IPS DF 4.7 (cell line): ENCODE measurements around the gene DMRT1.
"Not testable (repeated sequence)": the region's sequence is repeated elsewhere in the genome, so short reads cannot be mapped to it uniquely, and the experiment has no call there.

Source experiments
- DNase-seq: peaks from one replicate; pipeline ENCODE4 v3.0.0-alpha.2; 2013; ENCODE audit warnings: low spot score; ENCODE audit errors: extremely low read depth

The DMRT1 gene

DNA sequence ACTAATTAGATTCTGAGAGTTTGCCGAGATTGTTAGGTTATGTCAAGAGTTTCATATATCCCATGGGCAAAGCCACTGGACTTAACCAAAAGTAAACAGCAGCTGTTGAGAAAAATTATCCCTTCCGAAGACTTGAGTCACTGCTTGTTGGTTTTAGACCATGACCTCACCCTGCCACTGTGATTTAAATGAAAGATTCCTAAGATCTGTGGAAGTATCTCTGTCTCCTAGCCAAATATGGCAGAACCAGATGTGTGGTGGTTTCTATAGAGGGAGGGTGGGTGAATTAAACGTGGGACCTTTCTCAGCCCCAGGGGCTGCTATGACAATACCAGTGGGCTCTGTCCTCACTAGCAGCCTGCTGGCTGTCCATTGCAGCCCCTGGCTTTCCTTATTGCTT is 154.3 kb downstream of the DMRT1 start:
- no peak for DNase-seq

DNA sequence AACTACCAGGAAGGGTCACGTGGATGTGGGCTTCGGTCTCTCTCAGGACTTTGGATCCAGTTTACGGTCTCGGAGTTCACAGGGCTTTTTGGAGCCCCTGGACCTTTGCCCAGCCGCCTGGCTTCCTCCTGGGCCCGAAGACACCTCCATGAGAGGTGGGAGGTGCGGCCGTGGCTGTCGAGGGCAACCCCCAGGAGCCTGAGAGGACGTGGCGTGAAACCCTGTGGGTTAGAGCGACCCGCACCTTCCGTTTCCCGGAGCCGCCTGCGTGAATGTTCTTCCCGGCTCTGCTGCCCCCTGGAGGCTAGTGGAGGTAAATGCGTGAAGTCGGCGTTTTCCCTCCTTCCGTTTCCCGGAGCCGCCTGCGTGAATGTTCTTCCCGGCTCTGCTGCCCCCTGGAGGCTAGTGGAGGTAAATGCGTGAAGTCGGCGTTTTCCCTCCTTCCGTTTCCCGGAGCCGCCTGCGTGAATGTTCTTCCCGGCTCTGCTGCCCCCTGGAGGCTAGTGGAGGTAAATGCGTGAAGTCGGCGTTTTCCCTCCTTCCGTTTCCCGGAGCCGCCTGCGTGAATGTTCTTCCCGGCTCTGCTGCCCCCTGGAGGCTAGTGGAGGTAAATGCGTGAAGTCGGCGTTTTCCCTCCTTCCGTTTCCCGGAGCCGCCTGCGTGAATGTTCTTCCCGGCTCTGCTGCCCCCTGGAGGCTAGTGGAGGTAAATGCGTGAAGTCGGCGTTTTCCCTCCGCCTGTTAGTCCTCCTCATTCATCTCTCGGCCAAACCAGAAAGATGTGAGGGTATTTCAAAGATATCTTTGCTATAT is 157.0 kb downstream of the DMRT1 start:
- DNase-seq, result not testable (repeated sequence)

DNA sequence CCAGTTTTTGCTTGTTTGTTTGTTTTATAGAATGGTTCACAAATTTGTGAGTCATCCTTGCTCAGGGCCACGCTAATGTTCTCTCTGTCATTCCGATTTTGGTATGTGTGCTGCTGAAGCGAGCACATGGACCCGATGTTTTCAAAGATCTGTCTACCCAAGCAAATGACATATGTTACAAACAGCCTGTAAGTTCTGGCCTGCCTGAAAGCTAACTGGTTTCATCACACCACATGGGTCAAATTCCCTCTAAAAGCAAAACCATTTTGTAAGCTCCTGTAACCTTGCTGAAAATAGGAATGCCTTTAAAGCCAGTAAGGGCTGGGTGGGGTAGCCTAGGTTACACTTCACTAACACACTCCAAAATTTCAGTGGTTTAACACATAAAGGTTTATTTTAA is 160.3 kb downstream of the DMRT1 start:
- no peak for DNase-seq

DNA sequence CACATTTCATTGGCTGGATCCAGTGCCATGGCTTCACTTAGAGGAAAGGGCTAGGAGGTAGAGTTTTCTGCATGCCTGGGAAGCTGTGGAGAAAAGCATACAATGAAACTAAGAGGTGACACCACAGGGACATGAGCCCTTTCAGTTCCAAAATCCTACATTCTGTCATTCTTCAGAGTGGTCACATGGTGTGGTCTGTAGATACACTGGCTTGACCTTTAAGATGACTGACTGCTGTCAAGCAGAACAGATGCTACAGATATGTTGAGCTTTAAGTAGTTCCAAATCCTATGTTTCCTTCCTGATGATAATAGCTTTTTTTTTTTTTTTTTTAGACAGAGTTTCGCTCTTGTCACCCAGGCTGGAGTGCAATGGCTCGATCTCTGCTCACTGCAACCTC is 161.2 kb downstream of the DMRT1 start:
- no peak for DNase-seq

DNA sequence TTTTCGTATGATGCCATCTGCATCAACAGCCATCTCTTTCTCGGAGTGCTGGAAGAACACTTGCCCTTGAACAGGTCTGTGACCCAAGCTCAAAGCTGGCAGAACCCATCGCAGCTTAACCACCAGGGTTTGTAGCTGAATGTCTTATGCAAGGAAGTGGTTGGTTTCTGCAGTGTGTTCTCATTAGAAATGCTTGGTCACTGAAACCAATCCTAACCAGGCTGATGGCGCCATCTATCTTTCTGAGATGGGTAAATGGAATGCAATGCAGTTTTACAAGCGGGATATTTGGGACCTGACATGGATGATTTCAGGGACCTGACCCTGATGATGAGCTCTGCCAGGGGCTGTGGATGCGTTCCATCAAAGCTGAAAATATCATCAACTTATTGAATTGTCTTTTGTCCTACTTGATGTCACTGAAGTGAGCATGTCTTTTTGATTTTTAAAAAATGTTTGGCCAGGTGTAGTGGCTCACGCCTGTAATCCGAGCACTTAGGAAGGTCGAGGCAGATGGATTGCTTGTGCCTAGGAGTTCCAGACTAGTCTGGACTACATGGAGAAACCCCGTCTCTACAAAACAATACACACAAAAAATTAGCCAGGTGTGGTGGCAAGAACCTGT is 163.7 kb downstream of the DMRT1 start:
- DNase-seq, result no peak

DNA sequence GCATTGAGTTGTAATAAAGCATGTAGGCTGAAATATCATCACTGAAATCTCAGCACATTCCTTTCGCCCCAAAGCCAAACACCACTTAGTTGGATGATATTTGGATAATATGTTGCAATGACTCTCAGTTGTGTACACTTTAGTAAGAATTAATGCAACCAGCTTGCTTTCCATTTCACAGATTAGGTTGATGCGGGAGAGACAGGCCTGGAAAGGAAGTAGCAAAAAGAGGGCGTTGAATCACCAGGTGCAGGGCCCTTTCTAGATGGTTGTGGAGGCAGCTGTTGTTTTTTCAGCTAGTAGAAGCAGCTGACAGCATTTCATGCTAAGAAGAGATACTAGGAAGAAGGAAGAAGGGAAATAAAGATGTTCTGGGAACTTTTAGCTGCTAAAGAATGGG is 165.8 kb downstream of the DMRT1 start:
- no peak for DNase-seq

DNA sequence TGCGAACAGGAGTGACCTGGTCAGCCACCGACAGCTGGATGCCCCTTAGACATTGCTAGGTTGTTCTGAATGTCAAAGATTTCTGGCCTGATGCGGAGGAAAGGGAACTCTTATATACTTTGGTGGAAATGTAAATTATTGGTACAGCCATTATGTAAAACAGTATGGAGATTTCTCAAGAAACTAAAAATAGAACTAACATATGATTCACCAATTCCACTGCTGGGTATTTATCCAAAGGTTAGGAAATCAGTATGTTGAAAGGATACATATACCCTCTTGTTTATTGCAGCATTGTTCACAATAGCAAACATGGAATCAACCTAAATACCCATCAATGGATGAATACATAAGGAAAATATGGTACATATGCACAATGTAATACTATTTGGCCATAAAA is 166.7 kb downstream of the DMRT1 start:
- no peak for DNase-seq

DNA sequence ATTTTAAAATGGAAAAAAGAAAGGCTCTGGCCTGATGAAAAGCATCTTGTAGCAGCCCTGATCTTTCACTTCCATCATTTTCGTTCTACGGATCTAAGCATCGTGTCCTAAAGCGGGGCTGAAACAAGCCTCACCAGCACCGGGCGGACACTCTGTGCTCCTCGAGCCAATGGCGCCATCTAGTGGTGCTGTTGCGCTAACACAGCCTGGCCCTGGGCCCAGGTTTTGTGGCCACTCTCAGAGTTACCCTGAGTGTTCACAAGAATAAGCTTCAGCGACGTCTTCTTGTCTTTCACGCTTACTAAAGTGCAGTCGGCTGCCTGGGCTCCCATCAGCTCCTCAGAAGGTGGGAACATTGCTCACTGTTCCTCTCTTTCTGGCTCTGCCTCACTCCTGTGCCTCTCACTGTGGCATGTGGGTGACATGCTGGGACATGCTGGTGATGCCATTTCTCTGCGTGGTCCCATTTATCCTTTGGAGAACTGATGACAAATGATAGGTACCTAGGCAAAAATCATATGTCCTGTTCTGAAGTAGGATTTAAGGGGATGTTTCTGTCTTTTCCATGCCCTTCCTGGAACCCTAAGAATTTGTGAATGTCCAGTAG is 167.7 kb downstream of the DMRT1 start:
- DNase-seq, result no peak

DNA sequence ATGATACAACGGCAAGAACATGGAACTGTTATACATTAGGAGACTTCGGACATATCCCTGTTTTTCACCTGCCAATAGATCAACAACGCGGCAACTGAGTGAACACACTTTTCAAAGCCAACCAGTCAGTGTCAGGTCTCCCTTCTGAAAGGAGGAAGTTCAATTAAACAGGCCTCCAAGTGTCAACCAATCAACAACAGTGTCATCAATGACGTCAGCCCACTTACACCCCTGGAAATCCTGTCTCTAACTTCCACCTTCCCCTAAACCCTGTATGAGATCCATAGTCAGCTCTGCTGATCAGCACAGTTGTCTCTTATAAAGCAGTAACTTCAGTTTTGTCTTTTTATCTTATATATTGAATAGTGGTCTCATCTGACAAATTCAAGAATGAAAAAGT is 171.5 kb downstream of the DMRT1 start:
- no peak for DNase-seq

DNA sequence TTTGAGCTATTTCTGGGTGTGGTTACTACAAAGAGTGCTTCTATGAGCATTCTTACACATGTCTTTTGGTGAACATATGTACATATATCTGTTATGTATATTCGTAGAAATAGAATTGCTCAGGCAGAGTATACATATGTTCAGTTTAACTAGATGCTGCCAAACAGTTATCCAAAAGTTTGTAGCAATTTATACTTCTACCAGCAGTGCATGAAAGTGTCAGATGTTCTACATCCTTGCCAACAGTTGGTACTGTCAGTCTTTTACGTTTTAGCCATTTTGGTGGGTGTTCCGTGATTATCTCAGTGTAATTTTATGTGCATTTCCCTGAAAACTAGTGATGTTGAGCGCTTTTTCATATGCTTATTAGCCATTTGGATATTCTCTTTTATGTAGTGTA is 172.7 kb downstream of the DMRT1 start:
- no peak for DNase-seq

DNA sequence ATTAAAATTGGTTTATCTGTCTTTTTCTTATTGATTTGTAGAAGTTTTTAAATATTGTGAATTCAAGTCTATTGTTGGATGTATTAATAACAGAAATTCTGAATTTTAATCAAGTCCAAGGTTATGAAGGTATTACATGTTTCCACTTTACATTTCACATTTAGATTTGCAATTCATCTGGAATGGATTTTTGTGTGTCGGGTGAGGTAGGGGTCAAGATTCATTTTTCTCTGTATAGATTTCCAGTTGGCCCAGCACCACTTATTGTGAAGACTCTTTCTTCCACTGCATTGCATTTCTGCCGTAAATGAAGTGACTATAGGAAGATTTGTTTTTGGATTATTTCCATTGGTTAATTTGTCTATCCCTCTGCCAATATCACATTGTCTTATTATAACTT is 173.1 kb downstream of the DMRT1 start:
- DNase-seq, result no peak

DNA sequence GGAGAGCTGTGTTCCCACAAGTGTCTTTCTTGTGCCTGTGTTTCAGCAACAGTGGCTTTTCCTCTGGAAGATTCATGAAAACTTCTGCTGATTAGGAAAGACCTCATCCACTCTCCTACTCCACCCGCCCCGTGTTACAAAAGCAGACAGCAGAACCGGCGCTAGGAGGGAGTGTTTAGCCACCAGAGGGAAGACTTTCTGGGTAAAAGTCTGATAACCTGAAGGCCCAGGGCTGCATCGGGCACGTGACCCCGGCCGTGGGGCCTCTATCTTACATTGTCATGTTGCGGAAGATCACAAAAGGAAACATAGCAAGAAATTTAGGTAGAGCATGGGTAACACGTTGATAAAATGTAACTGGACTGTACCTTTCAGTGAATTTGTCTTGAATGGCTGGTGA is 176.6 kb downstream of the DMRT1 start:
- no peak for DNase-seq
